Right lobe of liver (tissue), 6 donors: ENCODE measurements around the gene TIGAR. TPM values are rescaled to one million over a fixed set of nuclear protein-coding genes. Genes with fewer than 3 reads are reported as not detected.

Source experiments
- ATAC-seq, 4 donors: fragments of 200-7000 bp; cut with Tn5 transposase; one replicate each; pipeline ENCODE4 v1.9.1; 2020; ENCODE audit warnings: mild to moderate bottlenecking in 4 of 4, moderate library complexity in 4 of 4
- DNase-seq, 3 donors: peaks; one replicate each; pipeline ENCODE4 v3.0.0-alpha.2; 2020
- H3K27ac ChIP-seq, 3 donors: fragments of 200-600 bp; one replicate each; pipeline ENCODE4 v1.8.0; 2022
- H3K27me3 ChIP-seq, 2 donors: fragments of 200-600 bp; one replicate each; pipeline ENCODE4 v1.8.0; 2022
- H3K36me3 ChIP-seq, 4 donors: fragments of 200-600 bp; sonication (generic) in 1 of 4; one replicate each; pipeline versions ENCODE4 v1.5.1 to v1.8.0; 2017 to 2022; ENCODE audit warnings: control low read depth in 1 of 4
- H3K4me1 ChIP-seq, 4 donors: fragments of 200-600 bp; sonication (generic) in 1 of 4; one replicate each; pipeline versions ENCODE4 v1.5.1 to v1.8.0; 2017 to 2022; ENCODE audit warnings: control low read depth in 1 of 4
- H3K4me3 ChIP-seq, 3 donors: fragments of 200-600 bp; one replicate each; pipeline ENCODE4 v1.8.0; 2022
- H3K9me3 ChIP-seq, 4 donors: fragments of 200-600 bp; sonication (generic) in 1 of 4; one replicate each; pipeline versions ENCODE4 v1.5.1 to v1.8.0; 2017 to 2022; ENCODE audit warnings: control low read depth in 1 of 4
- CTCF ChIP-seq, 4 donors: fragments of 200-600 bp in 3 of 4; fragments of 450-650 bp in 1 of 4; IDR thresholded peaks; one replicate each; pipeline versions ENCODE4 v1.5.1 to v1.8.0; 2016 to 2022; ENCODE audit warnings: antibody characterized with exemption in 4 of 4, mild to moderate bottlenecking in 2 of 4
- POLR2A ChIP-seq: fragments of 450-650 bp; IDR thresholded peaks from one replicate; pipeline ENCODE4 v1.6.1; 2017; ENCODE audit warnings: antibody characterized with exemption, mild to moderate bottlenecking
- WGBS: methylation state at CpG from one replicate; pipeline ENCODE4 v1.1.6; 2018; ENCODE audit warnings: low coverage, low lambda C conversion rate; ENCODE audit not compliant: insufficient coverage; ENCODE audit errors: missing lambda C conversion rate; 5-methylcytosine and 5-hydroxymethylcytosine counted together
- intact Hi-C, 2 donors: fragments of 100-400 bp; cut with DNase I; formaldehyde crosslinking; loops; one replicate each; pipeline versions ENCODE4 v1.11.2 to v1.14.1; 2022
- total RNA-seq, 6 experiments: library from RNA; depleted of rRNA in 2 of 6; stranded (reverse); fragments of >200 nt in 2 of 6; fragmentation: NEBNext Ultra II Directional in 3 of 6; extraction: Animal tissue kit (Norgen Biotek cat#: 25700) in 3 of 6; gene quantifications; one replicate each; pipeline versions ENCODE4 v1.1.0 to v1.2.4, GENCODE V29; 2016 to 2023
- donor health status: DM: no; HTN: yes; CAD: no.
- donor health status: DM: no; HTN: no; CAD: no.
- donor health status: DM: no; HTN: no; CAD: no.
- donor health status: DM: no; HTN: yes; CAD: no.
- donor health status: DM: no; HTN: yes; CAD: no.

Gene TIGAR
- total RNA-seq, 6 experiments from 2014 or later = 4.0 to 9.1 (median 5.1) TPM

- no peaks in the 10 kb centered on the region for H3K9me3 ChIP-seq
- no peak for TF ChIP-seq CTCF (IDR thresholded peaks at IDR 0.05)
- no peak for TF ChIP-seq POLR2A
- no peak overlapping the region for H3K4me3 ChIP-seq
- no peak for ATAC-seq
- no peak for DNase-seq
- H3K27me3 ChIP-seq = no peaks in the 10 kb centered on the region
- H3K36me3 ChIP-seq = no peaks in the 10 kb centered on the region
- intact Hi-C loops = no loop called here
- no peaks in the 10 kb centered on the region for H3K4me1 ChIP-seq
- 49% methylated on average over 3 of the region's 5 CpGs for WGBS
- H3K27ac ChIP-seq = no peak overlapping the region
Measured at GRCh38 chr12:4393211-4393610, 72.2 kb downstream of the TIGAR start.

GRCh38 chr12:4395818-4396217, 74.8 kb downstream of the TIGAR start:
- H3K36me3 ChIP-seq = no peaks in the 10 kb centered on the region
- no peak overlapping the region for H3K27ac ChIP-seq
- no peak for TF ChIP-seq CTCF (IDR thresholded peaks at IDR 0.05)
- TF ChIP-seq POLR2A = no peak
- intact Hi-C loops = no loop called here
- DNase-seq (no peak), ATAC-seq (no peak)
- 45% methylated on average over 2 of the region's 2 CpGs for WGBS
- H3K9me3 ChIP-seq = no peaks in the 10 kb centered on the region
- no peaks in the 10 kb centered on the region for H3K4me1 ChIP-seq
- no peaks in the 10 kb centered on the region for H3K27me3 ChIP-seq
- no peak overlapping the region for H3K4me3 ChIP-seq

- 31% methylated on average over 3 of the region's 3 CpGs for WGBS
- ATAC-seq = no peak
- Histone ChIP-seq H3K27me3 (no peaks in the 10 kb centered on the region), H3K4me3 (no peak overlapping the region), H3K27ac (no peak overlapping the region), H3K36me3 (no peaks in the 10 kb centered on the region), H3K4me1 (no peaks in the 10 kb centered on the region), H3K9me3 (no peaks in the 10 kb centered on the region)
- DNase-seq = no peak
- no peak for TF ChIP-seq POLR2A
- no peak for TF ChIP-seq CTCF (IDR thresholded peaks at IDR 0.05)
- intact Hi-C loops = no loop called here
Measured at GRCh38 chr12:4401117-4401516, 80.1 kb downstream of the TIGAR start.

GRCh38 chr12:4402996-4403395, 82.0 kb downstream of the TIGAR start:
- DNase-seq (no peak), ATAC-seq (no peak)
- H3K4me1 ChIP-seq = no peaks in the 10 kb centered on the region
- TF ChIP-seq CTCF (IDR thresholded peaks at IDR 0.05) (no peak), POLR2A (no peak)
- no peaks in the 10 kb centered on the region for H3K9me3 ChIP-seq
- H3K27me3 ChIP-seq = no peaks in the 10 kb centered on the region
- intact Hi-C loops = no loop called here
- no peak overlapping the region for H3K4me3 ChIP-seq
- no peak overlapping the region for H3K27ac ChIP-seq
- WGBS = 63% methylated on average over 1 of the region's 4 CpGs
- no peaks in the 10 kb centered on the region for H3K36me3 ChIP-seq

Other genes starting within 250 kb of the TIGAR start
- 1 to 10 TPM; 1.1 to 6.2 (median 1.5) TPM for gene CCND2, start 47.5 kb upstream of the TIGAR start, total RNA-seq
- gene FGF23, start 58.5 kb downstream of the TIGAR start, total RNA-seq = 10 to 100 TPM in 1 of 6 experiments, 1 to 10 TPM in 2, under 1 TPM in 2, not detected in 1; 0.33 to 41.0 (median 1.2) TPM
- not detected for gene FGF6, start 124.6 kb downstream of the TIGAR start, total RNA-seq
- gene RAD51AP1, start 217.7 kb downstream of the TIGAR start, total RNA-seq = 1 to 10 TPM in 3 of 6 experiments, under 1 TPM in 3; 0.56 to 5.1 (median 1.3) TPM
- gene DYRK4, start 241.0 kb downstream of the TIGAR start, total RNA-seq = 10 to 100 TPM in 4 of 6 experiments, 1 to 10 TPM in 2; 8.9 to 16.7 (median 10.6) TPM